Measurements from ENCODE around the gene GRAMD2A.

Gene GRAMD2A

GRCh38 chr15:72231066-72231832, 33.7 kb upstream of the GRAMD2A start, which contains the start of gene PKM (continued):
- TF ChIP-seq, protein P1, sequence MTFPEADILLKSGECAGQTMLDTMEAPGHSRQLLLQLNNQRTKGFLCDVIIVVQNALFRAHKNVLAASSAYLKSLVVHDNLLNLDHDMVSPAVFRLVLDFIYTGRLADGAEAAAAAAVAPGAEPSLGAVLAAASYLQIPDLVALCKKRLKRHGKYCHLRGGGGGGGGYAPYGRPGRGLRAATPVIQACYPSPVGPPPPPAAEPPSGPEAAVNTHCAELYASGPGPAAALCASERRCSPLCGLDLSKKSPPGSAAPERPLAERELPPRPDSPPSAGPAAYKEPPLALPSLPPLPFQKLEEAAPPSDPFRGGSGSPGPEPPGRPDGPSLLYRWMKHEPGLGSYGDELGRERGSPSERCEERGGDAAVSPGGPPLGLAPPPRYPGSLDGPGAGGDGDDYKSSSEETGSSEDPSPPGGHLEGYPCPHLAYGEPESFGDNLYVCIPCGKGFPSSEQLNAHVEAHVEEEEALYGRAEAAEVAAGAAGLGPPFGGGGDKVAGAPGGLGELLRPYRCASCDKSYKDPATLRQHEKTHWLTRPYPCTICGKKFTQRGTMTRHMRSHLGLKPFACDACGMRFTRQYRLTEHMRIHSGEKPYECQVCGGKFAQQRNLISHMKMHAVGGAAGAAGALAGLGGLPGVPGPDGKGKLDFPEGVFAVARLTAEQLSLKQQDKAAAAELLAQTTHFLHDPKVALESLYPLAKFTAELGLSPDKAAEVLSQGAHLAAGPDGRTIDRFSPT (tag by site-specific recombination; IDR thresholded peaks at IDR 0.05), result peak; percentile 100
- TF ChIP-seq, protein P2, sequence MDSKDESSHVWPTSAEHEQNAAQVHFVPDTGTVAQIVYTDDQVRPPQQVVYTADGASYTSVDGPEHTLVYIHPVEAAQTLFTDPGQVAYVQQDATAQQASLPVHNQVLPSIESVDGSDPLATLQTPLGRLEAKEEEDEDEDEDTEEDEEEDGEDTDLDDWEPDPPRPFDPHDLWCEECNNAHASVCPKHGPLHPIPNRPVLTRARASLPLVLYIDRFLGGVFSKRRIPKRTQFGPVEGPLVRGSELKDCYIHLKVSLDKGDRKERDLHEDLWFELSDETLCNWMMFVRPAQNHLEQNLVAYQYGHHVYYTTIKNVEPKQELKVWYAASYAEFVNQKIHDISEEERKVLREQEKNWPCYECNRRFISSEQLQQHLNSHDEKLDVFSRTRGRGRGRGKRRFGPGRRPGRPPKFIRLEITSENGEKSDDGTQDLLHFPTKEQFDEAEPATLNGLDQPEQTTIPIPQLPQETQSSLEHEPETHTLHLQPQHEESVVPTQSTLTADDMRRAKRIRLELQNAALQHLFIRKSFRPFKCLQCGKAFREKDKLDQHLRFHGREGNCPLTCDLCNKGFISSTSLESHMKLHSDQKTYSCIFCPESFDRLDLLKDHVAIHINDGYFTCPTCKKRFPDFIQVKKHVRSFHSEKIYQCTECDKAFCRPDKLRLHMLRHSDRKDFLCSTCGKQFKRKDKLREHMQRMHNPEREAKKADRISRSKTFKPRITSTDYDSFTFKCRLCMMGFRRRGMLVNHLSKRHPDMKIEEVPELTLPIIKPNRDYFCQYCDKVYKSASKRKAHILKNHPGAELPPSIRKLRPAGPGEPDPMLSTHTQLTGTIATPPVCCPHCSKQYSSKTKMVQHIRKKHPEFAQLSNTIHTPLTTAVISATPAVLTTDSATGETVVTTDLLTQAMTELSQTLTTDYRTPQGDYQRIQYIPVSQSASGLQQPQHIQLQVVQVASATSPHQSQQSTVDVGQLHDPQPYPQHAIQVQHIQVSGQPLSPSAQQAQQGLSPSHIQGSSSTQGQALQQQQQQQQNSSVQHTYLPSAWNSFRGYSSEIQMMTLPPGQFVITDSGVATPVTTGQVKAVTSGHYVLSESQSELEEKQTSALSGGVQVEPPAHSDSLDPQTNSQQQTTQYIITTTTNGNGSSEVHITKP (tag by site-specific recombination; IDR thresholded peaks at IDR 0.05), result peak; percentile 76
- TF ChIP-seq ZNF266 (tag by site-specific recombination; IDR thresholded peaks at IDR 0.05; ENCODE audit: low read depth) (no peak), ZNF549 (tag by site-specific recombination; IDR thresholded peaks at IDR 0.05) (no peak), KLF8 (tag by site-specific recombination; IDR thresholded peaks at IDR 0.05) (peak; percentile 100), ZNF501 (tag by site-specific recombination; IDR thresholded peaks at IDR 0.05) (peak; percentile 67; the same call in 1 of the 2 replicates), ZBTB7A (tag by site-specific recombination; IDR thresholded peaks at IDR 0.05; ENCODE audit: low read depth) (peak; percentile 97; the same call in 1 of the 2 replicates), ZNF830 (tag by site-specific recombination; IDR thresholded peaks at IDR 0.05; ENCODE audit: low read depth) (no peak), ZBTB48 (tag by site-specific recombination; IDR thresholded peaks at IDR 0.05) (peak; percentile 66; the same call in 1 of the 2 replicates), OSR2 (tag by site-specific recombination; IDR thresholded peaks at IDR 0.05) (peak; percentile 91), ZNF394 (tag by site-specific recombination; IDR thresholded peaks at IDR 0.05; ENCODE audit: borderline replicate concordance) (peak; percentile 44; the same call in 1 of the 2 replicates), ZNF558 (tag by site-specific recombination; IDR thresholded peaks at IDR 0.05) (peak; percentile 22; the same call in 1 of the 2 replicates), ZNF449 (tag by site-specific recombination; IDR thresholded peaks at IDR 0.05) (peak; percentile 87), ZSCAN5A (tag by site-specific recombination; IDR thresholded peaks at IDR 0.05) (peak; percentile 97)
- TF ChIP-seq, protein P3, sequence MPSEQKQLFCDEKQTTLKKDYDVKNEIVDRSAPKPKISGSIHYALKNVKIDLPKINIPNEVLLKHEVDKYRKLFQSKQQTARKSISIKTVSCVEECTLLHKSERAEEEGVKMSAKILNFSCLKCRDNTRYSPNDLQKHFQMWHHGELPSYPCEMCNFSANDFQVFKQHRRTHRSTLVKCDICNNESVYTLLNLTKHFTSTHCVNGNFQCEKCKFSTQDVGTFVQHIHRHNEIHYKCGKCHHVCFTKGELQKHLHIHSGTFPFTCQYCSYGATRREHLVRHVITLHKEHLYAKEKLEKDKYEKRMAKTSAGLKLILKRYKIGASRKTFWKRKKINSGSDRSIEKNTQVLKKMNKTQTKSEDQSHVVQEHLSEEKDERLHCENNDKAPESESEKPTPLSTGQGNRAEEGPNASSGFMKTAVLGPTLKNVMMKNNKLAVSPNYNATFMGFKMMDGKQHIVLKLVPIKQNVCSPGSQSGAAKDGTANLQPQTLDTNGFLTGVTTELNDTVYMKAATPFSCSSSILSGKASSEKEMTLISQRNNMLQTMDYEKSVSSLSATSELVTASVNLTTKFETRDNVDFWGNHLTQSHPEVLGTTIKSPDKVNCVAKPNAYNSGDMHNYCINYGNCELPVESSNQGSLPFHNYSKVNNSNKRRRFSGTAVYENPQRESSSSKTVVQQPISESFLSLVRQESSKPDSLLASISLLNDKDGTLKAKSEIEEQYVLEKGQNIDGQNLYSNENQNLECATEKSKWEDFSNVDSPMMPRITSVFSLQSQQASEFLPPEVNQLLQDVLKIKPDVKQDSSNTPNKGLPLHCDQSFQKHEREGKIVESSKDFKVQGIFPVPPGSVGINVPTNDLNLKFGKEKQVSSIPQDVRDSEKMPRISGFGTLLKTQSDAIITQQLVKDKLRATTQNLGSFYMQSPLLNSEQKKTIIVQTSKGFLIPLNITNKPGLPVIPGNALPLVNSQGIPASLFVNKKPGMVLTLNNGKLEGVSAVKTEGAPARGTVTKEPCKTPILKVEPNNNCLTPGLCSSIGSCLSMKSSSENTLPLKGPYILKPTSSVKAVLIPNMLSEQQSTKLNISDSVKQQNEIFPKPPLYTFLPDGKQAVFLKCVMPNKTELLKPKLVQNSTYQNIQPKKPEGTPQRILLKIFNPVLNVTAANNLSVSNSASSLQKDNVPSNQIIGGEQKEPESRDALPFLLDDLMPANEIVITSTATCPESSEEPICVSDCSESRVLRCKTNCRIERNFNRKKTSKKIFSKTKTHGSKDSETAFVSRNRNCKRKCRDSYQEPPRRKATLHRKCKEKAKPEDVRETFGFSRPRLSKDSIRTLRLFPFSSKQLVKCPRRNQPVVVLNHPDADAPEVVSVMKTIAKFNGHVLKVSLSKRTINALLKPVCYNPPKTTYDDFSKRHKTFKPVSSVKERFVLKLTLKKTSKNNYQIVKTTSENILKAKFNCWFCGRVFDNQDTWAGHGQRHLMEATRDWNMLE (tag by site-specific recombination; conservative IDR thresholded peaks at IDR 0.05; ENCODE audit: low read depth), result peak; percentile 56
- TF ChIP-seq, protein P4, sequence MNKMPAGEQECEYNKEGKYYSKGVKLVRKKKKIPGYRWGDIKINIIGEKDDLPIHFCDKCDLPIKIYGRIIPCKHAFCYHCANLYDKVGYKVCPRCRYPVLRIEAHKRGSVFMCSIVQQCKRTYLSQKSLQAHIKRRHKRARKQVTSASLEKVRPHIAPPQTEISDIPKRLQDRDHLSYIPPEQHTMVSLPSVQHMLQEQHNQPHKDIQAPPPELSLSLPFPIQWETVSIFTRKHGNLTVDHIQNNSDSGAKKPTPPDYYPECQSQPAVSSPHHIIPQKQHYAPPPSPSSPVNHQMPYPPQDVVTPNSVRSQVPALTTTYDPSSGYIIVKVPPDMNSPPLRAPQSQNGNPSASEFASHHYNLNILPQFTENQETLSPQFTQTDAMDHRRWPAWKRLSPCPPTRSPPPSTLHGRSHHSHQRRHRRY (tag by site-specific recombination; IDR thresholded peaks at IDR 0.05), result peak; percentile 40; the same call in 1 of the 2 replicates
- TF ChIP-seq, protein P5, sequence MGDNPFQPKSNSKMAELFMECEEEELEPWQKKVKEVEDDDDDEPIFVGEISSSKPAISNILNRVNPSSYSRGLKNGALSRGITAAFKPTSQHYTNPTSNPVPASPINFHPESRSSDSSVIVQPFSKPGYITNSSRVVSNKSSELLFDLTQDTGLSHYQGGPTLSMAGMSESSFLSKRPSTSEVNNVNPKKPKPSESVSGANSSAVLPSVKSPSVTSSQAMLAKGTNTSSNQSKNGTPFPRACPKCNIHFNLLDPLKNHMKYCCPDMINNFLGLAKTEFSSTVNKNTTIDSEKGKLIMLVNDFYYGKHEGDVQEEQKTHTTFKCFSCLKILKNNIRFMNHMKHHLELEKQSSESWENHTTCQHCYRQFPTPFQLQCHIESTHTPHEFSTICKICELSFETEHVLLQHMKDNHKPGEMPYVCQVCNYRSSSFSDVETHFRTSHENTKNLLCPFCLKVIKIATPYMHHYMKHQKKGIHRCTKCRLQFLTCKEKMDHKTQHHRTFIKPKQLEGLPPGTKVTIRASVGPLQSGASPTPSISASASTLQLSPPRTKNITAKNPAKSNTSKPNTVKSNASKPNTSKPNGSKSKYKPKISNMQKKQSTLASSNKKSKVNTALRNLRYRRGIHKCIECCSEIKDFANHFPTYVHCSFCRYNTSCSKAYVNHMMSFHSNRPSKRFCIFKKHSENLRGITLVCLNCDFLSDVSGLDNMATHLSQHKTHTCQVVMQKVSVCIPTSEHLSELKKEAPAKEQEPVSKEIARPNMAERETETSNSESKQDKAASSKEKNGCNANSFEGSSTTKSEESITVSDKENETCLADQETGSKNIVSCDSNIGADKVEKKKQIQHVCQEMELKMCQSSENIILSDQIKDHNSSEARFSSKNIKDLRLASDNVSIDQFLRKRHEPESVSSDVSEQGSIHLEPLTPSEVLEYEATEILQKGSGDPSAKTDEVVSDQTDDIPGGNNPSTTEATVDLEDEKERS (tag by site-specific recombination; IDR thresholded peaks at IDR 0.05), result no peak

Measured in HEK293 (cell line).